MM.1S (cell line): ENCODE measurements around the gene SPDYE9.
"Not testable (repeated sequence)": the region's sequence is repeated elsewhere in the genome, so short reads cannot be mapped to it uniquely, and the experiment has no call there.

ENCODE experiments used
- DNase-seq: peaks from one replicate; pipeline ENCODE4 v3.0.0-alpha.2; 2015
- H2AFZ ChIP-seq: fragments of 300-600 bp; sonication (generic); 2 replicates; pipeline ENCODE4 v1.6.0; 2016; ENCODE audit warnings: antibody characterized with exemption, low read length
- H3F3A ChIP-seq: fragments of 300-600 bp; sonication (generic); 2 replicates; pipeline ENCODE4 v1.6.1; 2016; ENCODE audit warnings: mild to moderate bottlenecking, antibody characterized with exemption, low read length, moderate library complexity, mixed read lengths; ENCODE audit not compliant: insufficient read depth
- H3K27ac ChIP-seq: fragments of 300-600 bp; sonication (generic); 2 replicates; pipeline ENCODE4 v1.5.1; 2016; ENCODE audit warnings: mild to moderate bottlenecking, low read length
- H3K27me3 ChIP-seq: fragments of 300-600 bp; sonication (generic); replicated peaks from 2 replicates; pipeline ENCODE4 v1.6.0; 2016; ENCODE audit warnings: low read length; ENCODE audit not compliant: insufficient read depth
- H3K36me3 ChIP-seq: fragments of 300-600 bp; sonication (generic); replicated peaks from 2 replicates; pipeline ENCODE4 v1.6.1; 2016; ENCODE audit warnings: mild to moderate bottlenecking, low read length, mixed read lengths; ENCODE audit not compliant: insufficient read depth
- H3K4me1 ChIP-seq: fragments of 300-600 bp; sonication (generic); 2 replicates; pipeline ENCODE4 v1.6.1; 2016; ENCODE audit warnings: low read length, mixed read lengths
- H3K4me2 ChIP-seq: fragments of 300-600 bp; sonication (generic); 2 replicates; pipeline ENCODE4 v1.6.0; 2016; ENCODE audit warnings: low read depth, low read length
- H3K4me3 ChIP-seq: fragments of 300-600 bp; sonication (generic); 2 replicates; pipeline ENCODE4 v1.5.1; 2016; ENCODE audit warnings: low read length, mixed read lengths
- H3K79me2 ChIP-seq: fragments of 300-600 bp; sonication (generic); 2 replicates; pipeline ENCODE4 v1.6.1; 2016; ENCODE audit warnings: mixed run types, low read length, mixed read lengths
- H3K9ac ChIP-seq: fragments of 300-600 bp; sonication (generic); 2 replicates; pipeline ENCODE4 v1.6.1; 2016; ENCODE audit warnings: low read length, mixed read lengths
- H3K9me2 ChIP-seq: fragments of 300-600 bp; sonication (generic); replicated peaks from 2 replicates; pipeline ENCODE4 v1.6.1; 2016; ENCODE audit warnings: mild to moderate bottlenecking, low read length, mixed read lengths; ENCODE audit not compliant: insufficient read depth
- H3K9me3 ChIP-seq: fragments of 300-600 bp; sonication (generic); replicated peaks from 2 replicates; pipeline ENCODE4 v1.6.1; 2016; ENCODE audit warnings: mild to moderate bottlenecking, low read length, mixed read lengths; ENCODE audit not compliant: insufficient read depth
- H4K20me1 ChIP-seq: fragments of 300-600 bp; sonication (generic); 2 replicates; pipeline ENCODE4 v1.6.1; 2016; ENCODE audit warnings: mild to moderate bottlenecking, low read length, moderate library complexity, mixed read lengths; ENCODE audit not compliant: insufficient read depth

The SPDYE9 gene

GRCh38 chr7:73029666-73030065 is 56.2 kb downstream of the SPDYE9 start, which contains the start of gene SPDYE8:
TSS of gene SPDYE8 (minus strand) at chr7:73029766. CDS start at chr7:73027966, 1,800 bp downstream.
- not testable (repeated sequence) for H3K9ac ChIP-seq, H3K4me1 ChIP-seq, H3K4me3 ChIP-seq, H4K20me1 ChIP-seq, H3K79me2 ChIP-seq, H2AFZ ChIP-seq, H3K36me3 ChIP-seq, H3F3A ChIP-seq, H3K9me2 ChIP-seq, H3K27me3 ChIP-seq, H3K9me3 ChIP-seq, DNase-seq, H3K4me2 ChIP-seq, H3K27ac ChIP-seq
